Mucosa of gallbladder (tissue), 1 donor: ENCODE measurements around the gene MEX3A. TPM values are rescaled to one million over a fixed set of nuclear protein-coding genes. Genes with fewer than 3 reads are reported as not detected.
"Not testable (repeated sequence)": the region's sequence is repeated elsewhere in the genome, so short reads cannot be mapped to it uniquely, and the experiment has no call there.

ENCODE experiments used
- DNase-seq: peaks from one replicate; pipeline ENCODE4 v3.0.0-alpha.2; 2020; ENCODE audit warnings: low spot score
- total RNA-seq: library from RNA; stranded (reverse); gene quantifications from one replicate; pipeline ENCODE4 v1.2.1, GENCODE V29; 2021
- donor health status: DM: no; HTN: no; CAD: no.

MEX3A gene
- total RNA-seq, 1 donor from 2014 or later = 1.4 TPM

DNA sequence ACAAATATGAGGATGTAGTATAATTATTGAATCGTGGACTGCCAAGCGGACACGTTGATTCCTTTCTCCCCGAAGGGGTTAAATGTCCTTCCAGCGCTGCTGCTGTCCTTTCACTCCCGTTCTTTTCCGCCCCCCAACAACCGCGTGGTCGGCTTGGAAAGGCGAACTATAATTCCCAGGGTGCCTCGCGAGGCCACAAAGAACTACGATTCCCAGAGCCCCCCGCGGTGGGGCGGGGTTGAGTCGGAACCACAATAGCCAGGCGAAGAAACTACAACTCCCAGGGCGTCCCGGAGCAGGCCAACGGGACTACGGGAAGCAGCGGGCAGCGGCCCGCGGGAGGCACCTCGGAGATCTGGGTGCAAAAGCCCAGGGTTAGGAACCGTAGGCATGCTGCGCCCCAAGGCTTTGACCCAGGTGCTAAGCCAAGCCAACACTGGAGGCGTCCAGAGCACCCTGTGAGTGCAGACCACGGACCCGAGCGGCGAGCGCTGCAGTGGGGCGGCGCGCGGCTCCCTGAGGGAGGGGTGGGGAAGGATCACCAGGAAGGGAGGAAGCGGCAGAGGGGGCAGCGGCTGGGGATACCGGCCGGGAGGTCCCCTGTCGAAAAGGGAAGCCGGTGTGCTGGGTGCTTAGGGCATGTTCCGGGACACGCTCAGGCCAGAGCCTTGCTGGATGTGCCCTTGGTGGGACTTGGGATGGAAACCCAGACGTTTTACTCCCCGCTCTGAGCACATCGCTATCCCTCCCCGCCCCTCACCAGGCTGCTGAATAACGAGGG, 27.6 kb downstream of the MEX3A start, which contains the start of gene LAMTOR2:
LAMTOR2 (plus strand) TSS at position 283 of the 781 bp plus-strand sequence; CDS start at position 391, 108 bp downstream.
- DNase-seq = peak; percentile 98

DNA sequence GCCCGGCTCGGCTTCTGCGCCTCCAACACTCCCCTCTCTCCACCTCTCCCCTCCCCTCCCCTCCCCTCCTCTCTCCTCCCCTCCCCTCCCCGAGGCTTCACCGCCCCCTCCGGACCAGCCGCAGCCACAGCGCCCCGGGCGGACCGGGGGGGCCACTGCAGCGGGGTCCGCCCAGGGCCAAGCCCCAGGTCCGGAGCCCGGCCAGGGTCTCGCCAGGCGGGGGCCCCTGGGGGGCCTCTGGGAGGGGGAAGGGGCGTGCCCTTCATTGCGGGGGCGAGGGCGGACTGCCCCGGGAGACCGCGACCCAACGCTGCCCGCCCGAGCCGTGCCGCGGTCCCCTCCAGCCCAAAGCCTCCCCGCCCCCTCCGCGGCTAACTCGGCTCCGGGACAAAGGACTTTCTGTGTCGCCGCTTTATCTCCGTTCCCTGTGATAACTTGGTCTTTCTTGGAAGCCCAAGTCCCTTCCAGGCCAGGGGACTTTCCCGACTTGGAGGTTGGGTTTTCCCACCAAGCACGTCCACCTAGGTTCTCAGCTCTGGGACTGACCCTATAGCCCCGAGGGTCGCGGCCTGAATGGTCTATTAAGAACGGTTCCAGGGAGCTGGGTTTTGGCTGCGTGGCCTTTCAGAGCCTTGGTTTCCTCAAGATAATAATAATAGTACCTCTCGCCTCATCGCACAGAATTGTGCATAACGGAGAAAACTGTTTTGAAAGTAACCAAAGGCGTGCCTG, 28.3 kb downstream of the MEX3A start, which contains the start of gene UBQLN4:
UBQLN4 (minus strand) TSS at position 31 of the 732 bp plus-strand sequence. CDS start 97 bp downstream, outside the sequence.
- peak; percentile 88 for DNase-seq

DNA sequence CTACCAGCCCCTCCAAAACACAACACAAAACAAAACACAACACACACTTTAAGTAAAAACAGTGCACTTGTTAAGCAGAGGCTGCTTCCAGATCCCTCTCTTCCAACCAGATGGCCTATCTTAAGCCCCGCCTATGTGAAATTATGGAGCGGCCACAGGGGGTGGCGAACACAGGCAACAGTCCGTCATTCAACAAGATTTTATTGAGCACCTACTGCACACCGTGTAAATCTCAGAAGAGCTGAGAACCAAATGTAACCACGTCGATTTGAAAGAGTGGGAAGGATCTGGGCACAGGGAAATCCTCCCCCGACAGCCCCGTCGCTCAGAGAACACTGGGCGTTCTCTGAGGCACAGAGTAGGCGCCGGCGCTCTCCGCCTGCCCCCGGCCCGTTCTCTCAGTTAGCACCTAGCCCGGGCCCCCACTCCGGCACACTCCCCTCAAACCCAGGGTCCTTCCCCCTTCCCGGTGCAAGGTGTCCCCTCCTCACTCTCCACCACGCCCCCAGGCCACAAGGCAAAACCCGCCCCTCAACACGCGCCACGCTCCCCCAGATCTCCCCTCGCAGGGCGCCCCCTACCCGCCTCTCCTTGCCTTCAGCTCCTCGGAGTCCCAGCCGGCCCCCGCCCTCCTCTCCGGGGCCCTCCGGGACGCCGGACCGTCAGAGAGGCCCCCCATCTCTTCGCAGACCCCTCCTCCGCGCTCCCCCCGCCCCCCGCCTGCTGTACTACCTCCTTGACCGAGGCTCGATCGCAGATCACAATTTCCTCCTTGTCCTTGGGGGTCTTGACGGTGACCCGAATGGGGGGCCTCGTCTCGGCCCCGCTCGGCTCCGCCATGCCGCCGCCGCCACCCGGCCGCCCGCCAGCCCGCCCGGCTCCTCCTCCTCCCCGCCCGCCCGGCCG, 29.1 kb downstream of the MEX3A start:
- peak; percentile 20 for DNase-seq

DNA sequence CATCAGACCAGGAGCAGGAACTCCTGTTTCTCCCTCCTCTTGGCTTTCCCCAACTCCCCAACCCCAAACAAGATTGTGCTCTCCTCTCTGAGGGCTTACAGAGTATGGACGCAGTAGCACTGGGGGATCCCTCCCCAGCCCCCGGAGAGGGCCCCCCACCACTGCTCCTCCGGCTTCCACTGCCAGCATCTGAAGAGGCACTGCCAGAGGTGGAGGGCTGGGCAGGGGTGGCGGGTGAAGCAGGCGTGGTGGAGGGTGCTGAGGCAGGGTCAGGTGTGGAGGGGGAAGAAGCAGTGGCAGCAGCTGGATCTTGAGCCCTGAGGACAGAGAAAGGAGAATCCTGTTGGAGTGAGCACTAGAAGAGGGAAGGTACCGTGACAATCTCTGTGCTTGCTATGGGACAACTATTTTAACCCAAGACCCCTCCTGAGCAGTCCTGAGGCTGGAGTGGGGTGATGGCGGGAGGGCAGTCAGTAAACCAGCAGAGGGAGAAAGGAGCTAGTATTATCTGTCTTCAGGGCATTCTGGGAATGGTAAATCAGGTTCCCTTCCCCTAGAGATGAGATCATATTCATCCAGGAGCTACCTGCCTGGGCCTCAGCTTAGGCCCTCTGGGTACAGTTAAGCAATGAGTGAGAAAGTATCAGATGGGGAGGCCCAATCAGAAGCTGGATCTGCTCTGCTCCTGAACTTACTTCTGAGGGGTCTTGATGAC, 31.1 kb downstream of the MEX3A start:
- no peak for DNase-seq

DNA sequence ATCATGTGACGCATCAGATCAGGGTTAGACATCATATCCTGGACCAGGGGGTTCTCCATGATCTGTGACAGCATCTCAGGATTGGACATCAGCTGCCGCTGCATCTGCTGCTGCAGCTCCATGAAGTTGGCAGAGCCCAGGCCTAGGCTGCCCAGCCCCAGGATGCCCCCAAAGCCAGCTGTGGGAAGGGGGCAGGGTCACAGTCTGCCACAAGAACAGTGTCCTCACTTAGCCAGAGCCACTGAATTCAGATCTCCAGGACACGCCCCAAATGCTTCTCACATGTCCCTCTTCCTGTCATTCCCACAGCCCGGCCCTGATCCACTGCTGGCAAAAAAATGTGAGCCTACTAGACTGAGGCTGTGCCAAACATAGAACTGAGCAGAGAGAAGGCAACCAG, 31.9 kb downstream of the MEX3A start:
- no peak for DNase-seq

DNA sequence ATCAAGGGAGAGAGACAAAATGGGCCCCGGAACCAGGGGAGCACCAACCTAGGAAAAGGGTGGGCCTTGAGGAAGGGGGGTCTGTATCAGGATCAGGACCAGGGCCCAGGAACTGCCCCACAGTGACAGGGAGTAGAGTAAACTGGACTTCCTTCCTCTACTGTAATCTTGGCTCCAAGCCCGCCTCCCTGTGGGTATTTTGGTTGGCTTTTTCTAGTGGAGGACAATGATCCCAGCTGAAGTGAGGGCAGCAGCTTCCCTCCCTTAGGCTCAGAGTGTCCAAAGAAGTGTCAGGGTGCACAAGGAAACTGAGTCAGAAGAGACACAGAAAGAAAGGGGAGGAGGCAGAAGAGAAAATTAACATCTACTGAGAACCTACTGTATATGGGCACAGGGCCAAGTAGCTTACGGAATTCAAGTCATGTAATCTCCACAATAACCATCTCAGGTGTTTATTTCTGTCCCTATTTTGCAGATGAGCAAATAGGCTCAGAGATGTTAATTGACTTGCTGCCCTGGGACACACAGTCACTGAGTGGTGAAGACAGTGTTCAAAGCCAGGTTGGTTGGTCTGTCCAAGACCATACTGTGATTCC, 33.5 kb downstream of the MEX3A start:
- no peak for DNase-seq

DNA sequence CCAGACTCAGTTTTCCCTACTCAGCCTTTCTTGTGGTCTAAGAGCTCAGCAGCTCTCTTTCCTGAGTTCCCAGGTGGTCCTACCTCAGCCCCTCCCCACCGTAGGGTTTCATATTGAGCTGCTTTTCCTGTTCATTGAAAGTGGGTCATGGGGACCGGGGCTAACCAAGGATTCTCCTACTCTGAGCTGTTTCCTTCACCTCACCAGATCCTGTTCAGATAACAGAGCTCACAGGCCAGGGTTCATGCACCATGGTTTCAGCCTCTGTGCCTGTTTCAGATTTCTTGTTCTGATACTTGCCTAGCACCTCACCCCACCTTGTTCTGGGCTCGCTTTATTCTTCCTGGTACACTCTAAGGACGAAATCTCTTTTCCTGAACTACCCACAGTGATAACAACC, 37.2 kb downstream of the MEX3A start:
- no peak for DNase-seq

DNA sequence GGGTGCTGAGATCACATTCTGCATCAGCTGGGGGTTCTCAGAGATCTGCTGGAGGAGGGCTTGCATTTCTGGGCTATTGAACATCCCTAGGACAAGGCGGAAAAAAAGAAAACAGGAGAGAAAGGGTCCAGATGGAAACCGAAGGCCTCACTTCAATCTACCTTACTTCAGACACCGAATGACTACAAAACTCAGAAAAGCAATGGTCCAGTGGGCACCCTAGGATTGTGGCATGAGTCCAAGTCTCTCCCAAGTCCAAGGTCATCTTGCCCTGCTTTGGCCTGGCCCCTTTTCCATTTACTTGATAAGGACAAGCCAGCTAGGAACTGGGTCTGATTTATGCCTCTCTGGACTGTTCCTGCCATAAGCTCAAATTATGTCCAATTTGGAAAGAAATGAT, 39.4 kb downstream of the MEX3A start:
- DNase-seq = no peak

DNA sequence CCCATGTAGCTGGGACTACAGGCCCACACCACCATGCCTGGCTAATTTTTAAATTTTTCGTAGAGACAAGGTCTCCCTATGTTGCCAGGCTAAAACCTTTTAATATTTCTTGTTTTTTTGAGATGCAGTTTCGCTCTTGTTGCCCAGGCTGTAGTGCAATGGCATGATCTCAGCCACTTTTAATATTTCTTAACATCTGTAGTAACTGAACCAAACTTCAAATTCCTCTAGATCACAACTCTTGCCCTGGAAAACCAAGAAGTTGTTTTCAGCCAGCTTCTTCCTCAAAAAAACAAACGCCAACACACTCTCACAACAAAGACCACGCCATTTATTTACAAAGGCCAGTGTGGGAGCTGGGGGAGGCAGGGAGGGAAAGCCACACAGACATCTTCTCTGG, 47.3 kb downstream of the MEX3A start:
- DNase-seq = not testable (repeated sequence)

DNA sequence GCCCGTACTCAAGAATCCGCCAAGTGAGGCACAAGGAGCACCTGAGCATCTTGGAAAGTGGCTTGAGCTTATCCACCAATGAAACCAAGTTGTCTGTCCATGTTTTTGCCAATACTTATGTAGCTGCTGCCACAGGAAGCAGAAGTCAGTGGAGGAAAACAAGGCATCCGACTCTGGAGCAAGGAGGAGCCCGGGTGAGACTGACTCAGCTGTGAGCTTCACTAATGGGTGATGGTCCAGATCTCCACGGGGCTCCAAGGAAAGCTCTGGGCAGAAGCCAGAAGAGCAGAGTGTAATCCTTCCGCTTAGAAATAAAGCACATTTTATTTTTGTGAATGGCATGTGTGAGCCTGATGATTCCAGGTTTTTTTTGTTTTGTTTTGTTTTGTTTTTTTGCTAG, 49.3 kb downstream of the MEX3A start:
- DNase-seq = no peak

DNA sequence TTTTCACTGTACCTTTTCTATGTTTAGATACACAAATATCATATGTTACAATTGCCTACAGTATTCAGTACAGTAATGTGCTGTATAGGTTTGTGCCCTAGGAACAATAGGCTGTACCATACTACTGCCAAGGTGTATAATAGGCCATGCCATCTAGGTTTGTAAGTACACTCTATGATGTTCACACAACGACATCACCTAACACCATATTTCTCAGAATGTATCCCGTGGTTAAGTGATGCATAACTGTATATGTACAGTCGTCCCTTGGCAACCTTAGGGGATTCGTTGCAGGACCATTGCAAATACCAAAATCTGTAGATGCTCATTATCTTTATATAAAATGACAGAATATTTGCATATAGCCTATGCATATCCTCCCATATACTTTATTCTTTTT, 55.7 kb downstream of the MEX3A start:
- DNase-seq = no peak

DNA sequence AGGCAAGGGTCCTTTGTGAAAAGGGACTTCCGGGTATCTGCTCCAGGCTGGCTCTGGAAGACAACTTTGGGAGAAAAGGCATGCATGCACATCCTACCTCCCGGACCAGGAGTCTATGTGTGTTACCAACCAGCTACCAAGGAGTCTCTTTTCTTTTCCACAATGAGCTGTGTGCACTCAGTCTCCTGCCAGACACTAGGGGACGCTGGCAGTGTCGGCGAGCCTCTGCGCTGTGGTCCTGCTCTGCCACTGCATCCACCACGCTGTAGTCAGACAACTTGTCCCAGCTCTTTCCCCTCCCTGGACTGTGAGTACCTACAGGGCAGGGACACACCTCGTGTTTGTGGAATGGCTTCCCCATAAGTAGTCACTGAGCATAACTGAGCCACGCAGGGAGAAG, 56.4 kb downstream of the MEX3A start:
- no peak for DNase-seq

DNA sequence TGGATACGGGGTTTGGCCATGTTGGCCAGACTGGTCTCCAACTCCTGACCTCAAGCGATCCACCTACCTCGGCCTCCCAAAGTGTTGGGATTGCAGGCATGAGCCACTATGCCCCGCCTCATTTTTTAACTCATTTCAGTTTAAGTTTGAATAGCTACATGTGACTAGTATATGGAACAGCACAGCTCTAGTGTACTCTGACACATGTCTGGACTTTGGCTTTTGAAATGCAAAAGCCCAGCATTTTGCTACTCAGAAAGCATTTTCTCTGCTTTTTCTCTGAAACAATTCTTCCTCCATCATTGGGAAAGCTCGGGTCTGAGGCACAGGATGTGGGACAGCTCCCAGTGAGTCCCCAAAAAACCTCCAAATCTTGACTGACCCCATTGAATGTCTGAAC, 57.5 kb downstream of the MEX3A start:
- no peak for DNase-seq

Other genes with a start within 250 kb of the MEX3A start
- 44.5 TPM for gene GON4L, start 225.3 kb downstream of the MEX3A start, total RNA-seq
- gene SYT11, start 222.9 kb downstream of the MEX3A start, total RNA-seq = 23.4 TPM
- 38.9 TPM for gene RIT1, start 171.1 kb downstream of the MEX3A start, total RNA-seq
- 44.5 TPM for gene KHDC4, start 148.1 kb downstream of the MEX3A start, total RNA-seq
- gene RXFP4, start 140.8 kb downstream of the MEX3A start, total RNA-seq = not detected
- 142 TPM for gene ARHGEF2, start 103.9 kb downstream of the MEX3A start, total RNA-seq
- gene SSR2, start 61.5 kb downstream of the MEX3A start, total RNA-seq = 217 TPM
- 34.1 TPM for gene UBQLN4, start 28.7 kb downstream of the MEX3A start, total RNA-seq
- gene LAMTOR2, start 27.7 kb downstream of the MEX3A start, total RNA-seq = 77.0 TPM
- 103 TPM for gene RAB25, start 21.3 kb downstream of the MEX3A start, total RNA-seq
- 293 TPM for gene LMNA, start 32.2 kb upstream of the MEX3A start, total RNA-seq
- 24.4 TPM for gene SEMA4A, start 71.1 kb upstream of the MEX3A start, total RNA-seq
- 25.0 TPM for gene SLC25A44, start 111.6 kb upstream of the MEX3A start, total RNA-seq
- gene PMF1, start 130.5 kb upstream of the MEX3A start, total RNA-seq = 43.4 TPM
- 3.0 TPM for gene BGLAP, start 159.7 kb upstream of the MEX3A start, total RNA-seq
- 7.6 TPM for gene PAQR6, start 165.6 kb upstream of the MEX3A start, total RNA-seq
- gene SMG5, start 200.4 kb upstream of the MEX3A start, total RNA-seq = 107 TPM
- 9.6 TPM for gene TMEM79, start 201.9 kb upstream of the MEX3A start, total RNA-seq
- 67.1 TPM for gene GLMP, start 213.2 kb upstream of the MEX3A start, total RNA-seq
- not detected for gene VHLL, start 216.8 kb upstream of the MEX3A start, total RNA-seq